Subcutaneous adipose tissue (tissue), 4 donors: Measurements from ENCODE around the gene PLXNA4. TPM values are rescaled to one million over a fixed set of nuclear protein-coding genes. Genes with fewer than 3 reads are reported as not detected.

ENCODE experiments used
- CTCF ChIP-seq: fragments of 450-650 bp; IDR thresholded peaks from one replicate; pipeline ENCODE4 v1.5.1; 2016; ENCODE audit warnings: low read depth, mild to moderate bottlenecking, control low read depth, antibody characterized with exemption, moderate library complexity
- total RNA-seq, 4 donors: library from RNA; depleted of rRNA; stranded (reverse); fragments of >200 nt; gene quantifications; one replicate each; pipeline ENCODE4 v1.1.0, GENCODE V29; 2016

Gene PLXNA4
- total RNA-seq, 4 donors from 2014 or later = 30.2 to 112 (median 54.6) TPM

- TF ChIP-seq CTCF = no peak
Measured at GRCh38 chr7:132469681-132470080, 106.6 kb downstream of the PLXNA4 start.

GRCh38 chr7:132469264-132469663 is 107.0 kb downstream of the PLXNA4 start:
- no peak for TF ChIP-seq CTCF

- TF ChIP-seq CTCF = no peak
Measured at GRCh38 chr7:132466367-132466766, 109.9 kb downstream of the PLXNA4 start.

GRCh38 chr7:132465516-132465915 is 110.8 kb downstream of the PLXNA4 start:
- no peak for TF ChIP-seq CTCF

GRCh38 chr7:132464740-132465139 is 111.5 kb downstream of the PLXNA4 start:
- TF ChIP-seq CTCF = no peak

GRCh38 chr7:132463922-132464321 is 112.3 kb downstream of the PLXNA4 start:
- TF ChIP-seq CTCF = no peak

- no peak for TF ChIP-seq CTCF
Measured at GRCh38 chr7:132462478-132462877, 113.8 kb downstream of the PLXNA4 start.
